ENCODE data around the gene CYTH1. TPM values are rescaled to one million over a fixed set of nuclear protein-coding genes. Genes with fewer than 3 reads are reported as not detected.

CYTH1 gene
- total RNA-seq, 1 experiment from 2014 or later = 40.3 TPM

- Histone ChIP-seq H3K79me2 (ENCODE audit: low read depth) (no peaks in the 10 kb centered on the region), H4K20me1 (ENCODE audit: insufficient read depth) (peaks cover 2% of the 10 kb centered on the region; the same call in 1 of the 2 replicates), H3K9me2 (ENCODE audit: insufficient read depth) (no peaks in the 10 kb centered on the region), H3K36me3 (ENCODE audit: low read depth) (0 out of 2 replicates have a peak, but pooled peaks cover 8% of the 10 kb centered on the region), H3K4me1 (replicated peaks; ENCODE audit: insufficient read depth) (no peaks in the 10 kb centered on the region), H3K4me3 (no peak overlapping the region), H3K27me3 (ENCODE audit: insufficient read depth, low read depth) (no peaks in the 10 kb centered on the region), H3F3A (ENCODE audit: insufficient read depth, low read depth) (no peaks in the 10 kb centered on the region; the same call in 1 of the 2 replicates), H3K27ac (no peak overlapping the region), H3K9me3 (ENCODE audit: insufficient read depth, low read depth) (no peaks in the 10 kb centered on the region), H2AFZ (no peak overlapping the region), H3K4me2 (no peak overlapping the region)
- CTCF ChIA-PET = interaction anchor here (0.6 to 0.7 kb wide), 2 partner anchors 64 to 576 kb away, joined by 3 to 4 read pairs; no protein-coding TSS in a partner anchor
- intact Hi-C loops (cut with micrococcal nuclease; ENCODE audit: unreplicated experiment) = no loop called here
- POLR2A ChIA-PET (ENCODE audit: unreplicated experiment) = no interaction called here
- BruUV-seq (replicated peaks) = no TSS peak
- DNase-seq = no peak
- no peak for TF ChIP-seq EZH2 (IDR thresholded peaks at IDR 0.05; ENCODE audit: low read depth)
- no peak for TF ChIP-seq CTCF (conservative IDR thresholded peaks at IDR 0.05)
Observed at GRCh38 chr17:78826836-78827509, 44.9 kb upstream of the CYTH1 start.

GRCh38 chr17:78826421-78826820 is 44.3 kb upstream of the CYTH1 start:
- H3K79me2 ChIP-seq (ENCODE audit: low read depth) = no peaks in the 10 kb centered on the region
- H3K4me2 ChIP-seq = no peak overlapping the region
- H3K27ac ChIP-seq = no peak overlapping the region
- no peaks in the 10 kb centered on the region for H3K27me3 ChIP-seq (ENCODE audit: insufficient read depth, low read depth)
- no peak overlapping the region for H3K4me3 ChIP-seq
- no TSS peak for BruUV-seq (replicated peaks)
- ChIA-PET POLR2A (ENCODE audit: unreplicated experiment) (no interaction called here), CTCF (interaction anchor here (0.6 kb wide), 1 partner anchor 64 kb away, joined by 4 read pairs; no protein-coding TSS in a partner anchor)
- 0 out of 2 replicates have a peak, but pooled peaks cover 8% of the 10 kb centered on the region for H3K36me3 ChIP-seq (ENCODE audit: low read depth)
- no peaks in the 10 kb centered on the region for H3K4me1 ChIP-seq (replicated peaks; ENCODE audit: insufficient read depth)
- peak in 1 of 2 experiments; percentile 37 for DNase-seq
- H4K20me1 ChIP-seq (ENCODE audit: insufficient read depth) = no peaks in the 10 kb centered on the region; the same call in 1 of the 2 replicates
- H3K9me3 ChIP-seq (ENCODE audit: insufficient read depth, low read depth) = no peaks in the 10 kb centered on the region
- no peaks in the 10 kb centered on the region; the same call in 1 of the 2 replicates for H3F3A ChIP-seq (ENCODE audit: insufficient read depth, low read depth)
- intact Hi-C loops (cut with micrococcal nuclease; ENCODE audit: unreplicated experiment) = no loop called here
- no peaks in the 10 kb centered on the region for H3K9me2 ChIP-seq (ENCODE audit: insufficient read depth)
- no peak overlapping the region for H2AFZ ChIP-seq
- no peak for TF ChIP-seq EZH2 (IDR thresholded peaks at IDR 0.05; ENCODE audit: low read depth)
- no peak for TF ChIP-seq CTCF (conservative IDR thresholded peaks at IDR 0.05)

- Histone ChIP-seq H3K4me2 (no peak overlapping the region), H3K27me3 (ENCODE audit: insufficient read depth, low read depth) (no peaks in the 10 kb centered on the region), H3K9me2 (ENCODE audit: insufficient read depth) (no peaks in the 10 kb centered on the region), H4K20me1 (ENCODE audit: insufficient read depth) (no peaks in the 10 kb centered on the region; the same call in 1 of the 2 replicates), H3K36me3 (ENCODE audit: low read depth) (0 out of 2 replicates have a peak, but pooled peaks cover 8% of the 10 kb centered on the region), H3K27ac (no peak overlapping the region), H3K79me2 (ENCODE audit: low read depth) (no peaks in the 10 kb centered on the region), H3K9me3 (ENCODE audit: insufficient read depth, low read depth) (no peaks in the 10 kb centered on the region), H3F3A (ENCODE audit: insufficient read depth, low read depth) (no peaks in the 10 kb centered on the region), H3K4me3 (no peak overlapping the region), H3K4me1 (replicated peaks; ENCODE audit: insufficient read depth) (no peaks in the 10 kb centered on the region), H2AFZ (no peak overlapping the region)
- no peak for TF ChIP-seq EZH2 (IDR thresholded peaks at IDR 0.05; ENCODE audit: low read depth)
- no peak for TF ChIP-seq CTCF (conservative IDR thresholded peaks at IDR 0.05)
- CTCF ChIA-PET = no interaction called here
- BruUV-seq (replicated peaks) = no TSS peak
- intact Hi-C loops (cut with micrococcal nuclease; ENCODE audit: unreplicated experiment) = no loop called here
- POLR2A ChIA-PET (ENCODE audit: unreplicated experiment) = no interaction called here
- DNase-seq = no peak
Observed at GRCh38 chr17:78825696-78826095, 43.6 kb upstream of the CYTH1 start.
